GM21786 (cell line): ENCODE data around the gene NOP14.
"Not testable (repeated sequence)": the region's sequence is repeated elsewhere in the genome, so short reads cannot be mapped to it uniquely, and the experiment has no call there.

ENCODE experiments used
- ATAC-seq: cut with Tn5 transposase; IDR thresholded peaks from one replicate; pipeline ENCODE4 v1.9.1; 2021; ENCODE audit not compliant: unreplicated experiment

The NOP14 gene

GRCh38 chr4:2963175-2963965 lies at the start of gene NOP14, which contains the start of gene GRK4:
TSS of gene NOP14 (minus strand) at chr4:2963406. CDS start at chr4:2963319, 87 bp downstream.
TSS of gene GRK4 (plus strand) at chr4:2963571. CDS start at chr4:2964071, 500 bp downstream.
- peak; percentile 91 for ATAC-seq

DNA sequence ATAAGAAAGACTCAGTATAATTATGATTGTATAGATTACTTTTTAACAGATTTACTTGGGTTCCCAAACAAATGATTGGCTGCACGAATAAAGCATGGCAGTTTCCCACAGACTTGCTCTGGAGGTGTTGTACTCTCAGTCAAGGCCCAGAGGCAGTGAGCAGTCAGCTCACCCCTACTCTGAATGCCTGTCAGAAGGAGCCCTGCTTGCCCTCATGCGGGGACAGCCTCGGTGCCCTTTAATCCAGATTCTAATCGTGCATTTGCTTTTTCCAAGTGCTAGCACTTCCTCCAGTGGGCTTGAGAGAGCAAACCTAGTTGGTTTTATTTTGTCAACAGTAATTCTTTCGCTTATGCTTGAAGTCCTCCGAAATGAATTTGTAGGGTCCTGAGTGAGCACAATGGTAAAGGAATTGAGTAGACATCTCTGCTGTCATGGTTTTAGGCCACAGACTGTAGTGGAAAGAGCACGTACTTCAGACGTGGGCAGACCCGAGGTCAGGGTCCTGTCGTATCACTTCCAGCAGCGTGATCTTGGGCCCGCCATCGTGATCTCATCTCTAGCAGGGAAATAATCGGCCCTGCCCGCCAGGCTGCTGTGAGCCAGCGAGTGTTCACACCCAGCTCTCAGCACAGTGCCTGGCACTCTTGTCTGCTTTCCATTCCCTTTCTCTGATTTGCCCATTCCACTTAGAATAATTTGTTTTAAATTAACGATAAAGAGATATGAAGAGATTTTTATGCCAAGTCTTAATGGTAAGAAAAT lies 48.4 kb upstream of the NOP14 start:
- no peak for ATAC-seq

- no peak for ATAC-seq
These were observed 47.8 kb upstream of the NOP14 start for GRCh38 chr4:3010998-3011397.

- no peak for ATAC-seq
These were observed 47.4 kb upstream of the NOP14 start for GRCh38 chr4:3010577-3010976.

DNA sequence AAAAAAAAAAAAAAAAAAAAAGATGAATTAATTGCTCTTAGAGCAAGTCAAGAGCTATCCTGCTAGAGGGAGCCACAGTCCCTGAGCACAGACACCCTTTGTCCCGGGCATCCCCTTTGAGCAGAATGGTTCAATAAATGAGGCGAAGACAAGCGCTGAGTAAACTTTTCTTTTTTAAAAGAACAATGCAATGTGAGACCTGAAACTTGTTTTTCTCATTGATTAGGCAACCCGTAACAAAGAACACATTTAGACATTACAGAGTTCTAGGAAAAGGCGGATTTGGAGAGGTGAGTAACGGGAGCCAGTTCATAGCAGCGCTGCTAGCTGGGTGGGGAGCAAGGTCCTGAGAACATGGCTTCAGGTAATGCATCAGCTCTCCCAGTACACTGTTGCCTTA lies 46.2 kb upstream of the NOP14 start:
- ATAC-seq = no peak

DNA sequence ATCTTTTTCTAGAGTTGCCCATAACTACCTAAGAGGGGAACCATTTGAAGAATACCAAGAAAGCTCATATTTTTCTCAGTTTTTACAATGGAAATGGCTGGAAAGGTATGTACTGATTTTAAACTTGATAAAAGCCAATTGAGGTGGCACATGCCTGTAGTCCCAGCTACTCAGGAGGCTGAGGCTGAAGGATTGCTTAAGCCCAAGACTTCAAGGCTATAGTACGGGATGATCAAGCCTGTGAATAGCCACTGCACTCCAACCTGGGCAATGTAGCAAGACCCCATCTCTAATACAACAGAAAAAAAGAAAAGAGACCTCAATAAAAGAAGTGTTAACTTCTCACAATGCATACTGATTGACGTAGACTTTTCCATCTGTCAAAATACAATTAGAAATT lies 44.5 kb upstream of the NOP14 start:
- no peak for ATAC-seq

DNA sequence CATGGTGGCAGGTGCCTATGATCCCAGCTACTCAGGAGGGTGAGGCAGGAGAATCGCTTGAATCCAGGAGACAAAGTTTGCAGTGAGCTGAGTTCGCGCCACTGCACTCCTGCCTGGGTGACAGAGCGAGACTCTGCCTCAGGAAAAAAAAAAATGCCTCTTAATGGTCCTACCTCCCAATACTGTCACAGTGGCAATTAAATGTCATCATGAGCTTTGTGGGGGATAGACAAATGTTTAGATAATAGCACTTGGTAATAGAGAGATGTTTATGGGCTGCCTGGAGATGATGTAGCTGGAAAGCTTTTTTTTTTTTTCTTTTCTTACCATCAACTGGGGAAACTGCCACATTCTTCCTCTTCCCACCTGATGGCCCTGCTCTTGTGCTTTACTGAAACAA lies 33.2 kb upstream of the NOP14 start:
- ATAC-seq = no peak

GRCh38 chr4:2995546-2996265 lies 32.5 kb upstream of the NOP14 start:
- no peak for ATAC-seq

DNA sequence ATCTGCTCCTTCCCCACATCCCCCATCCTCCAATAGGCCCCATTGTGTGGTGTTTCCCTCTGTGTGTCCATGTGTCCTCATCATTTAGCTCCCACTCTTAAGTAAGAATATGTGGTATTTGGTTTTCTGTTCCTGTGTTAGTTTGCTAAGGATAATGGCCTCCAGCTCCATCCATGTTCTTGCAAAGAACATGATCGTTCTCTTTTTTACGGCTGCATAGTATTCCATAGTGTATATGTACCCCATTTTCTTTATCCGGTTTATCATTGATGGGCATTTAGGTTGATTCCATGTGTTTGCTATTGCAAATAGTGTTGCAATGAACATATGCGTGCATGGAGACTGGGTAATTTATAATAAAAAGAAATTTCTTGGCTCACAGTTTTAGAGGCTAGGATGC lies 31.7 kb upstream of the NOP14 start:
- ATAC-seq = no peak

GRCh38 chr4:2991243-2991642 lies 28.0 kb upstream of the NOP14 start:
- ATAC-seq = no peak

DNA sequence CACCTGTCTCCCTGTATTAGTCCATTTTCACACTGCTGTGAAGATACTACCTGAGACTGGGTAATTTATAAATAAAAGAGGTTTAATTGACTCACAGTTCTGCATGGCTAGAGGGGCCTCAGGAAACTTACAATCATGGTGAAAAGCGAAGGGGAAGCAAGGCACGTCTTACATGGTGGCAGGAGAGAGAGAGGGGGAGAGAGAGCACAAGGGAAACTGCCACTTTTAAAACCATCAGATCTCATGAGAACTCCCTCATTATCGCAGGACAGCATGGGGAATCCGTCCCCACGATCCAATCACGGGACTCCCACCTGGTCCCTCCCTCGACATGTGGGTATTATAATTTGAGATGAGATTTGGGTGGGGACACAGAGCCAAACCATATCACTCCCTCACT lies 20.5 kb upstream of the NOP14 start:
- not testable (repeated sequence) for ATAC-seq

DNA sequence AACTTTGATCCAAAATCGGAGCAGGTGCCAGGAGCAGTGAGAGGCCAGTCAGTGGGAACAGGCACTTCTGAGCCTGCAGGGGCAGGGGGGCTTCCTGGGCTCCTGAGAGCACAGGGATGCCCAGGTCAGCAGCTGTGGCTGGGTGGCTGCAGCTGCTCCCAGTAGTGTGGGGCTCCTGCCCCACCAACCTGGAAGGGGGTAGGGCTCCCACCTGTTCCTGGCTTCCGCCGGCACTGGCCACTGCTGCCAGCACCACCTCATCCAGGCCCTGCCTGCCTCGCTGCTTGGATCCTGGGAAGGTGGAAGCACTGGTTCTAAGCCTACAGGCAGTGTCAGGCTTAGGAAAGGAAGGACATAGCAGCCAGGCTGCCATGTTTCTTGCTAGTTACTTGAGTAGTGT lies 18.8 kb upstream of the NOP14 start:
- no peak for ATAC-seq

DNA sequence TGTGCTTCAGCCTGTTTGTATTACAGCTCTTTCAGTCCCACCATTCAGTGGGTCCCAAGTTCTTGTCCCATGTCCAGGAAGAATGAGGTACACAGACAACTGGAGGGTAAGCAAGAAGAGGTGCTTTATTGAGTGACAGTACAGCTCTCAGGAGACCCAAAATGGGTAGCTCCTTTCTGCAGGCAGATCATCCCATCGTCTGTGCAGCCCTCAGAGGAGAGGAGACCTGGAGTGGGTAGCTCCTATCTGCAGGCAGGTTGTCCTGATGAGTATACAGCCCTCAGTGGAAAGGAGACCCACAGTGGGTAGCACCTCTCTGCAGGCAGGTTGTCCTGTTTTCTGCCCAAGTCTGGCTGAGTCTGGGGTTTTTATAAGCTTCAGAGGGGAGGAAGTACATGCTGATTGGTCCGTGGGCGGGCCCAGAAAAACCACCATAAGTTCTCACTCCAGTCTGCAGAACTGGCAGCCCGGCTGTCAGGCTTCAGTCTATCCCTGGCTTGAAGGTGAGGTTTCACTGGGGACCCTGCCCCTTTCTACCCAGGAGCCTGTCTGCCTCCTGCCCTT lies 18.1 kb upstream of the NOP14 start:
- ATAC-seq = no peak

- ATAC-seq = no peak
These were observed 14.2 kb upstream of the NOP14 start for GRCh38 chr4:2977211-2978088.

- no peak for ATAC-seq
These were observed 8.1 kb upstream of the NOP14 start for GRCh38 chr4:2971275-2971674.

DNA sequence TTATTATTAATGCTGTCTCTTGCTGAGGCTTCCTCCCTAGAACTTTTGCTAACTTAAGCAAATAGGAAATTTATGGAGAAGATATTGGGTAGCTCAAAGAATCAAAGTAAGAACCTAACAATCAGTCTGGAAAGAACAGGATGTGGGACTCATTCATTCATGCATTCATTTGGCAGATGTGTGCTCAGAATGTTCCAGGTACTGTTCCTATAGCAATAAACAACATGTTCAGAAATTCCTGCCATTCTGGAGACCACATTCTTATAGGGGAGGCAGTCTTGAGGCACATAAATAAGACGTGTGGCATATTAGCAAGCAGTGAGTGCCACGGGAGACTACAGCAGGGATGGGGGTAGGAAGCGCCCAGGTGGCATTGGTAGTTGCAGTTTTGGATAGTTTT lies 5.2 kb upstream of the NOP14 start:
- no peak for ATAC-seq

DNA sequence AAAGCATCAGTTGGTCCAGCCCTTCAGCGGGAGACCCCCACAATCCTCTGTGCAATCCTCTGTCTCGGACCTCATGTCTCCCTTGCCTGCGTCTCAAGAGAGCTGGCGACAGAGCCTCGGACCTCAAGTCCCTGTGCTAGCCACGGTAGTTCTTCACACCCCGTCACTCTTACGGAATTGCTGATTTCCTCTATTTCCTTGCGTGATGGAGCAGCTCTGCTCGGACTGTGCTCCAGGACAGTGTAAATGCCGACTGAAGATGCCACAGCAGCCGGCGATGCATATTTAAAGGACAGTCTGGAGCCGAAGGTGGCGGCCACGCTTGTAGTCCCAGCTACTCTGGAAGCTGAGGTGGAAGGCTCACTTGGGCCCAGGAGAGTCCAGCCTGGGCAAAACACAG lies 2.1 kb upstream of the NOP14 start:
- ATAC-seq = no peak

DNA sequence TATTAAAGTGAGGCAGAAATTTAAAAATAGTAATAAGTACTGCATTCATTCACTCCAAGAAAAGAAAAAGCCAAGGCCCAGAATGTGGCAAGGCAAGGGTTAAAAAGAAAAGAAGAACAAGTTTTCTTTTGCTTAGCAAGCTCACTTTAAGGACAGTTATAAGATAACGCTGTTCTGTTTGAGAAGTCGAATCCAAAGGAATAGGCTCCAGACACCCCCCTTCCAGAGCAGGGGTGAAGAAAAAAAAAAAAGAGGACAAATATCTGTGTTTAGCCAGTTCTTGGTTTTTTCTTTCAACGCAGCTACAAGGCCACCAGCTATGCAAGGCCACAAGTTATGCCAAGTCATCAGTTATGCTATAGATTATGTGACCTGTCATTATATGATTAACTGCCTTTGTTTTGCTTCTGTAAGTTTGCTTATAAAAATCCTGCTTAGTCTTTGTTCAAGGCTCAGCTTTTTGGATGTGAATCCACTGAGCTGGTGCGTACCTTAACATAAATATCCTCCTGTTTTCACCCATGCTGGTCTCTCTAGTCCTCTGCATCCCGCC lies 1.6 kb upstream of the NOP14 start:
- ATAC-seq = no peak

DNA sequence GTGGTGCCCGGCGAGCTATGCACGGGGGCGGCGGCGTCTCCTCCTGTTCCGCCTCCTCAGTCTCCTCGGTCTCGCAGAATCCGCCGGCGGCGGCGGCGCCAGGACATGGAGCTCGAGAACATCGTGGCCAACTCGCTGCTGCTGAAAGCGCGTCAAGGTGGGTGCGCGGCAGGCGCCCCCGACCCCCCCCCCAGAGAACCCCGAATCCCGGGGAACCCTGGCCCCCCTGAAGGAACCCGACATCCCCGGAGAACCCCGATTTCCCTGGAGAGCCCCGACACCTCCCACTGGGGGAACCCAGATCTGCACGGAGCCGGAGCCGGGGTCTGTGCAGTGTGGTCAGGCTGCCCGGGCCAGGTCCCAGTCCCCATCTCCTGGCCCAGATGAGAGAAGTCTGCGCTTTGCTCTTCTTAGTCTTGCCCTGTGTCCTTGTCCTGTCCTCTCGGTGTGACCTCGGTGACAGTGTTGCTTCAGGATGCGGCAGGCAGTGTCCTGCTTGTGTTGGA lies 813 bp upstream of the NOP14 start:
- ATAC-seq = no peak

GRCh38 chr4:2962614-2963174 lies 512 bp downstream of the NOP14 start:
- ATAC-seq = peak; percentile 31
